Uterus (tissue), 4 donors: ENCODE results near the gene SMIM1. TPM values are rescaled to one million over a fixed set of nuclear protein-coding genes. Genes with fewer than 3 reads are reported as not detected.

Source experiments
- DNase-seq, 2 donors: peaks; one replicate each; pipeline ENCODE4 v3.0.0-alpha.2; 2019 to 2020
- H3K27ac ChIP-seq, 2 donors: fragments of 200-600 bp; sonication (generic); 1 replicate in 1 of 2; 2 replicates in 1 of 2; pipeline ENCODE4 v1.5.1; 2016 to 2018
- H3K27me3 ChIP-seq, 2 donors: fragments of 200-600 bp; sonication (generic); one replicate each; pipeline ENCODE4 v1.5.1; 2018 to 2019; ENCODE audit warnings: control low read depth in 1 of 2
- H3K36me3 ChIP-seq, 2 donors: fragments of 200-600 bp; sonication (generic); one replicate each; pipeline ENCODE4 v1.5.1; 2019; ENCODE audit warnings: control low read depth in 1 of 2
- H3K4me1 ChIP-seq, 2 donors: fragments of 200-600 bp; sonication (generic); one replicate each; pipeline ENCODE4 v1.5.1; 2018 to 2019; ENCODE audit warnings: control low read depth in 1 of 2
- H3K4me3 ChIP-seq, 2 donors: fragments of 200-600 bp; sonication (generic); 1 replicate in 1 of 2; 2 replicates in 1 of 2; pipeline ENCODE4 v1.5.1; 2018 to 2019; ENCODE audit warnings: mild to moderate bottlenecking in 1 of 2
- H3K9me3 ChIP-seq, 2 donors: fragments of 200-600 bp; sonication (generic); one replicate each; pipeline ENCODE4 v1.5.1; 2019; ENCODE audit warnings: control low read depth in 1 of 2
- POLR2A ChIP-seq, 2 donors: fragments of 450-650 bp; IDR thresholded peaks; one replicate each; pipeline ENCODE4 v1.6.1; 2016; ENCODE audit warnings: antibody characterized with exemption in 2 of 2, mild to moderate bottlenecking in 1 of 2, moderate library complexity in 1 of 2
- intact Hi-C: fragments of 100-400 bp; cut with DNase I; formaldehyde crosslinking; loops from one replicate; pipeline ENCODE4 v1.15.1; 2023; ENCODE audit warnings: low total_unique reads
- total RNA-seq, 4 donors: library from RNA; depleted of rRNA in 3 of 4; stranded (reverse); fragments of >200 nt in 3 of 4; gene quantifications; one replicate each; pipeline versions ENCODE4 v1.1.0 to v1.2.4, GENCODE V29; 2014 to 2023
- TF ChIP-seq, protein P1 (sequence below), 4 experiments: fragments of 200-600 bp in 2 of 4; fragments of 450-650 bp in 2 of 4; sonication (generic) in 2 of 4; IDR thresholded peaks; one replicate each; pipeline ENCODE4 v1.5.1; 2016 to 2019; ENCODE audit warnings: antibody characterized with exemption in 4 of 4, mild to moderate bottlenecking in 2 of 4, moderate library complexity in 1 of 4
- donor health status: DM: yes; HTN: yes; CAD: no.

SMIM1 gene
- total RNA-seq, 4 donors from 2014 or later: 4.4 to 15.4 TPM; not detected in 2

GRCh38 chr1:3740042-3740441 lies 32.5 kb upstream of the SMIM1 start:
- TF ChIP-seq, protein P1, sequence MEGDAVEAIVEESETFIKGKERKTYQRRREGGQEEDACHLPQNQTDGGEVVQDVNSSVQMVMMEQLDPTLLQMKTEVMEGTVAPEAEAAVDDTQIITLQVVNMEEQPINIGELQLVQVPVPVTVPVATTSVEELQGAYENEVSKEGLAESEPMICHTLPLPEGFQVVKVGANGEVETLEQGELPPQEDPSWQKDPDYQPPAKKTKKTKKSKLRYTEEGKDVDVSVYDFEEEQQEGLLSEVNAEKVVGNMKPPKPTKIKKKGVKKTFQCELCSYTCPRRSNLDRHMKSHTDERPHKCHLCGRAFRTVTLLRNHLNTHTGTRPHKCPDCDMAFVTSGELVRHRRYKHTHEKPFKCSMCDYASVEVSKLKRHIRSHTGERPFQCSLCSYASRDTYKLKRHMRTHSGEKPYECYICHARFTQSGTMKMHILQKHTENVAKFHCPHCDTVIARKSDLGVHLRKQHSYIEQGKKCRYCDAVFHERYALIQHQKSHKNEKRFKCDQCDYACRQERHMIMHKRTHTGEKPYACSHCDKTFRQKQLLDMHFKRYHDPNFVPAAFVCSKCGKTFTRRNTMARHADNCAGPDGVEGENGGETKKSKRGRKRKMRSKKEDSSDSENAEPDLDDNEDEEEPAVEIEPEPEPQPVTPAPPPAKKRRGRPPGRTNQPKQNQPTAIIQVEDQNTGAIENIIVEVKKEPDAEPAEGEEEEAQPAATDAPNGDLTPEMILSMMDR (IDR thresholded peaks at IDR 0.05): no peak
- TF ChIP-seq POLR2A (IDR thresholded peaks at IDR 0.05): no peak
- Histone ChIP-seq H3K27me3 (no peaks in the 10 kb centered on the region), H3K27ac (no peak overlapping the region), H3K4me3 (no peak overlapping the region), H3K9me3 (no peaks in the 10 kb centered on the region), H3K4me1 (no peaks in the 10 kb centered on the region), H3K36me3 (no peaks in the 10 kb centered on the region)
- intact Hi-C loops: no loop called here
- no peak for DNase-seq

- Histone ChIP-seq H3K4me3 (no peak overlapping the region), H3K4me1 (peaks cover 0 to 2% of the 10 kb centered on the region in 2 donors), H3K36me3 (no peaks in the 10 kb centered on the region), H3K27ac (no peak overlapping the region), H3K27me3 (no peaks in the 10 kb centered on the region), H3K9me3 (no peaks in the 10 kb centered on the region)
- intact Hi-C loops: no loop called here
- no peak for TF ChIP-seq POLR2A (IDR thresholded peaks at IDR 0.05)
- TF ChIP-seq, protein P1 (IDR thresholded peaks at IDR 0.05): no peak
- DNase-seq: no peak
Observed at GRCh38 chr1:3740752-3741151, 31.8 kb upstream of the SMIM1 start.

DNA sequence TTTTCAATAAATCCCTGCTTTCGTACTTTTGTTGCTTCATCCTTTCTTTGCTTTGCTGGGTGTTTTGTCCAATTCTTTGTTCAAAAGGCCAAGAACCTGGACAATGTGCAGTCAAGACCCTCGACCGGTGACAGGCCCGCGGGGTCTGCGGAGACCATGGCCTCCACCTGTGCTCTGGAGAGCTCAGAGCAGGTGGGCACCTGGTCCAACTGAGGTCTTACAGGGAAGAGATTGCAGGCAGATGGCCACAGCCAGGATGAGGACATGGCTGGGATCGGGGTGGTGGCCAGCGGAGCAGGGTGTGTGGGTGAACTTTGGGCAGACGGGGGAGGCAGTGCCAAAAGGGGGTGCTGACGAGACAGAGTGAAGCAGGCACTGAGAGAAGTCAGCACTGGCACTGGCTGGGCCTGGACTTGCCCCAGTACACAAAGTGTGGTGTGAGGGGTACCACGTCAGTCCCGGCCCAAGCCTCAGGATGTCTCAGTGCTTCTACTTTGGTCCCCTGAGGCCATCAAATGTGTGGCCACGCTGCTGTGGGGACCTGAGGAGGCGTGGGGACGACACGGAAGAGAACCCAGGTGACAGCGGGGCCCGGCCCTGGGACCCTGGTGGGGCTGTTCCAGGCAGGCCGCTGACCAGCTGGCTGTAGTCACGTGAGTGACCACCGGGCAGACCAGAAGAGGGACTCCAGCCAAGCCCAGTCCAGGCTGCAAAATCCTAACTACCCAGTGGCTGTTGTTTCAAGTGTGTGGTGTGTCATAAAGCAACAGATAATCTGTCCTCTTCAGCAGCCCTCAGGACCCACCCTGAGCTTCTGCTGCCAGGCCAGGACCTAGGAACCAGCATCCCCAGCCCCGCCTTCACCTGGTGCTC lies 30.7 kb upstream of the SMIM1 start:
- H3K27ac ChIP-seq: no peak overlapping the region
- no peaks in the 10 kb centered on the region for H3K27me3 ChIP-seq
- no peak for DNase-seq
- TF ChIP-seq, protein P1 (IDR thresholded peaks at IDR 0.05): no peak
- no peak for TF ChIP-seq POLR2A (IDR thresholded peaks at IDR 0.05)
- intact Hi-C loops: no loop called here
- H3K4me1 ChIP-seq: peaks cover 0 to 5% of the 10 kb centered on the region in 2 donors
- no peaks in the 10 kb centered on the region for H3K36me3 ChIP-seq
- no peak overlapping the region for H3K4me3 ChIP-seq
- H3K9me3 ChIP-seq: no peaks in the 10 kb centered on the region

- no peak for DNase-seq
- H3K4me1 ChIP-seq: peaks cover 0 to 5% of the 10 kb centered on the region in 2 donors
- TF ChIP-seq, protein P1 (IDR thresholded peaks at IDR 0.05): no peak
- no peak for TF ChIP-seq POLR2A (IDR thresholded peaks at IDR 0.05)
- no peaks in the 10 kb centered on the region for H3K36me3 ChIP-seq
- no peak overlapping the region for H3K4me3 ChIP-seq
- no peaks in the 10 kb centered on the region for H3K27me3 ChIP-seq
- no peaks in the 10 kb centered on the region for H3K9me3 ChIP-seq
- intact Hi-C loops: no loop called here
- no peak overlapping the region for H3K27ac ChIP-seq
Observed at GRCh38 chr1:3742439-3743298, 29.9 kb upstream of the SMIM1 start.

- Histone ChIP-seq H3K27me3 (no peaks in the 10 kb centered on the region), H3K36me3 (no peaks in the 10 kb centered on the region), H3K4me3 (no peak overlapping the region), H3K9me3 (no peaks in the 10 kb centered on the region), H3K27ac (no peak overlapping the region), H3K4me1 (peaks cover 4 to 10% of the 10 kb centered on the region in 2 donors)
- intact Hi-C loops: no loop called here
- TF ChIP-seq, protein P1 (IDR thresholded peaks at IDR 0.05): no peak
- no peak for TF ChIP-seq POLR2A (IDR thresholded peaks at IDR 0.05)
- no peak for DNase-seq
Observed at GRCh38 chr1:3743421-3743820, 29.1 kb upstream of the SMIM1 start.
